HG03039 (cell line): ENCODE data around the gene GADD45B.
"Not testable (repeated sequence)": the region's sequence is repeated elsewhere in the genome, so short reads cannot be mapped to it uniquely, and the experiment has no call there.

Experiments
- ATAC-seq: cut with Tn5 transposase; IDR thresholded peaks from one replicate; pipeline ENCODE4 v1.9.1; 2021; ENCODE audit warnings: mild to moderate bottlenecking, moderate library complexity; ENCODE audit not compliant: unreplicated experiment

GADD45B gene

GRCh38 chr19:2443785-2444182 lies 32.1 kb upstream of the GADD45B start:
- no peak for ATAC-seq

GRCh38 chr19:2444251-2445002 lies 31.5 kb upstream of the GADD45B start:
- no peak for ATAC-seq

GRCh38 chr19:2446381-2446780 lies 29.5 kb upstream of the GADD45B start:
- no peak for ATAC-seq

- ATAC-seq: no peak
These were observed 26.9 kb upstream of the GADD45B start for GRCh38 chr19:2449019-2449418.

GRCh38 chr19:2451138-2451537 lies 24.8 kb upstream of the GADD45B start:
- no peak for ATAC-seq

- ATAC-seq: no peak
These were observed 24.2 kb upstream of the GADD45B start for GRCh38 chr19:2451741-2452140.

- ATAC-seq: no peak
These were observed 22.4 kb upstream of the GADD45B start for GRCh38 chr19:2453431-2454025.

GRCh38 chr19:2454199-2454961 lies 21.5 kb upstream of the GADD45B start:
- ATAC-seq: no peak

GRCh38 chr19:2454962-2455850 lies 20.7 kb upstream of the GADD45B start:
- ATAC-seq: no peak

- ATAC-seq: peak; percentile 35
These were observed 19.9 kb upstream of the GADD45B start for GRCh38 chr19:2455851-2456570.

- ATAC-seq: no peak
These were observed 18.4 kb upstream of the GADD45B start for GRCh38 chr19:2457394-2458037.

GRCh38 chr19:2458054-2458453 lies 17.9 kb upstream of the GADD45B start:
- no peak for ATAC-seq

- ATAC-seq: not testable (repeated sequence)
These were observed 17.2 kb upstream of the GADD45B start for GRCh38 chr19:2458776-2459175.

GRCh38 chr19:2460245-2460644 lies 15.7 kb upstream of the GADD45B start:
- ATAC-seq: no peak

GRCh38 chr19:2461751-2462634 lies 13.9 kb upstream of the GADD45B start:
- no peak for ATAC-seq

GRCh38 chr19:2462635-2463421 lies 13.1 kb upstream of the GADD45B start:
- no peak for ATAC-seq

GRCh38 chr19:2463694-2464093 lies 12.2 kb upstream of the GADD45B start:
- not testable (repeated sequence) for ATAC-seq

- ATAC-seq: no peak
These were observed 11.5 kb upstream of the GADD45B start for GRCh38 chr19:2464389-2464788.
